ENCODE data around the gene FEV. TPM values are rescaled to one million over a fixed set of nuclear protein-coding genes. Genes with fewer than 3 reads are reported as not detected.
A peak's percentile ranks its signal among the peaks of the same experiment; 100 is the strongest.

Gene FEV
- not detected for total RNA-seq

- H3K27ac ChIP-seq = no peak within 1 kb of the TSS
- peaks cover 0 to 56% (median 36%) of the 10 kb centered on the region in 4 donors for H3K4me1 ChIP-seq
- no peak for TF ChIP-seq CTCF (IDR thresholded peaks at IDR 0.05)
- TF ChIP-seq POLR2A (IDR thresholded peaks at IDR 0.05) = no peak
- TF ChIP-seq EP300 (IDR thresholded peaks at IDR 0.05) = no peak
- peaks cover 8 to 97% of the 10 kb centered on the region in 2 donors for H3K27me3 ChIP-seq
- H3K36me3 ChIP-seq = no peaks in the 10 kb centered on the region
- H3K4me3 ChIP-seq = peak within 1 kb of the TSS in 2 of 4 donors; percentile 17 to 20
- 0 to 3% methylated on average over 17 to 30 of the region's 32 CpGs for WGBS, 2 donors
- H3K9me3 ChIP-seq = no peaks in the 10 kb centered on the region
- DNase-seq (ENCODE audit: low spot score in 2 of 2) = no peak
Observed at GRCh38 chr2:218985021-218985324, at the start of gene FEV. TSS of gene FEV (minus strand) at chr2:218985184. CDS start at chr2:218985075, 109 bp downstream.

- 73 to 77% methylated on average over 23 of the region's 23 CpGs for WGBS, 2 donors
- TF ChIP-seq EP300 (IDR thresholded peaks at IDR 0.05) (no peak), CTCF (IDR thresholded peaks at IDR 0.05) (no peak), POLR2A (IDR thresholded peaks at IDR 0.05) (no peak)
- no peaks in the 10 kb centered on the region for H3K36me3 ChIP-seq
- H3K27me3 ChIP-seq = peaks cover 0 to 32% of the 10 kb centered on the region in 2 donors
- DNase-seq (ENCODE audit: low spot score in 2 of 2) = no peak
- no peaks in the 10 kb centered on the region for H3K9me3 ChIP-seq
- no peak overlapping the region for H3K27ac ChIP-seq
- no peaks in the 10 kb centered on the region for H3K4me1 ChIP-seq
- H3K4me3 ChIP-seq = no peak overlapping the region
Observed at GRCh38 chr2:219032051-219032745, 47.2 kb upstream of the FEV start.

- no peaks in the 10 kb centered on the region for H3K9me3 ChIP-seq
- no peak overlapping the region for H3K4me3 ChIP-seq
- H3K27ac ChIP-seq = no peak overlapping the region
- peaks cover 0 to 32% of the 10 kb centered on the region in 2 donors for H3K27me3 ChIP-seq
- H3K36me3 ChIP-seq = no peaks in the 10 kb centered on the region
- TF ChIP-seq CTCF (IDR thresholded peaks at IDR 0.05) = no peak
- TF ChIP-seq EP300 (IDR thresholded peaks at IDR 0.05) = no peak
- TF ChIP-seq POLR2A (IDR thresholded peaks at IDR 0.05) = no peak
- no peak for DNase-seq (ENCODE audit: low spot score in 2 of 2)
- 64 to 70% methylated on average over 21 of the region's 21 CpGs for WGBS, 2 donors
- H3K4me1 ChIP-seq = peaks cover 0 to 2% (median 0%) of the 10 kb centered on the region in 4 donors
Observed at GRCh38 chr2:219031005-219031738, 46.2 kb upstream of the FEV start.

GRCh38 chr2:219030177-219030940 is 45.4 kb upstream of the FEV start:
- TF ChIP-seq POLR2A (IDR thresholded peaks at IDR 0.05) (no peak), CTCF (IDR thresholded peaks at IDR 0.05) (no peak), EP300 (IDR thresholded peaks at IDR 0.05) (no peak)
- Histone ChIP-seq H3K27ac (no peak overlapping the region), H3K36me3 (no peaks in the 10 kb centered on the region), H3K9me3 (no peaks in the 10 kb centered on the region), H3K27me3 (peaks cover 0 to 32% of the 10 kb centered on the region in 2 donors), H3K4me1 (peaks cover 0 to 10% (median 0%) of the 10 kb centered on the region in 4 donors), H3K4me3 (no peak overlapping the region)
- DNase-seq (ENCODE audit: low spot score in 2 of 2) = no peak
- WGBS, 2 donors = 81 to 84% methylated on average over 13 to 14 of the region's 16 CpGs
